Activated naive CD4-positive, alpha-beta T cell treated with Interleukin-2 at 50 U/mL for 16 hours (primary cell): ENCODE measurements around the gene COL18A1.

Source experiments
- DNase-seq: peaks from one replicate; pipeline ENCODE4 v3.0.0-alpha.2; 2020

Gene COL18A1

DNA sequence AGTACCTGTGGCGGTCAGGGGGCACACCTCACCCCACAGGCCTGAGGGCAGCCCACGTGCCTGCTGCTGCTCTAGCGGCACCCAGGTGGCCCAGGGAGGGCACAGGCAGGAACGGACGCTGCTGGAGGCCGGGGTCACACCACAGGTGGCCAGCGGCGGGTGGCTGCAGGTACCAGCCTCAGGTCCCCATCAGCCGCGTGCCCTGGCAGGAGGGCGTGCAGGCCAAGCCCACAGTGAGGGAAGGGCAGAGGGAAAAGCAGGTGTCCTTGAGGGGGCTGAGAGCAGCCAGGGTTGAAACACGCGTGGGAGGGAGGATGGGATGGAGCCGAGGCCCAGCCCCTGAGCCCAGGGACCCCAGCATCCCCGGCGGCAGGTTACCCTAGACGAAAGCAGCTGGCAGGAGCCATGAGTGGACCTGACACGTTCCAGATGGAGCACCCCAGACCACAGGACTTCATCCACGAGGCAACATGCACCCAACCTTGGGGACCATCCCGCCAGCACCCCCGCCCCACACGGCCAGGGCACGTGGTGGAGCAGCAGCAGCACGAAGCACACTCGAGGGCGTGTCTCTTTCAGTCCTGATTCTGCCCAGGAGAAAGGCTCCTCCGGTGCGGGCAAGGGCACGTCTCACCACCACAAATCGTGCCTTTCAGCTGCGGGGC lies 133.5 kb downstream of the COL18A1 start:
- DNase-seq, result no peak

DNA sequence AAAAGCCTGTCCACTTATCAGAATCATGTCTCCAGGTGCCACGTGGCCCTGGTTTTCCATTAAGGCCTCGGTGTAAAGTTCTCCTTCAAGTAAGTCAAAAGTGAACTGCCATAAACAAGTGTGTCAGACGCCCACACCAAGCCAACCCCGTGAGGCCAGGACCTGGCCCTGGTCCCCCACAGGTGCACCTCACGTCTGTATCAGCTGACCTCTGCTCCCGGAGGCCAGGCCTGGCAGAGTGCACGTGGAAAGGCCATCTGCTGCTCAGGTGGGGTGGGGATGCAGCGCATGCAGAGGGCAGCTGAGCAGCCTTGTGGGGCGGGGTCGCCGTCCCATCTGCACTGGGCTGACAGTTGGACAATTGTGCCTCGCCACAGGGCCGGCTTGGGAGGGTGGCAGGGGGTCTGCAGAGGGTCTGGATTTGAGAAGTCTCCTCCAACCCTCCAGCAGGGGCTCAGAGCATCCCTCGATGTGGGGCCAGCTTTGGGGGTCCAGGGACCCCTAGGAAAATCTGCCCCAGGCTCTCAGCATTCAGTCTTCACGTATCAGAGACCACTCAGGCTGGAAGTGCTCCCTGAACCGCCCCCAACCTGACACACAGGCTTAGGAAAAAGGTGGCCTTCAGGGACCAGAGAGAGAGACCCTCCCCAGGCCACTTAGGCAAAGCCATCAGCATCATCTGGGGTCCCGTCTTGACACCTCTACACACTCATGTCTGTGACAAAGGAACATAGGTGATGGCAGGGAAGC lies 134.3 kb downstream of the COL18A1 start:
- DNase-seq, result no peak

DNA sequence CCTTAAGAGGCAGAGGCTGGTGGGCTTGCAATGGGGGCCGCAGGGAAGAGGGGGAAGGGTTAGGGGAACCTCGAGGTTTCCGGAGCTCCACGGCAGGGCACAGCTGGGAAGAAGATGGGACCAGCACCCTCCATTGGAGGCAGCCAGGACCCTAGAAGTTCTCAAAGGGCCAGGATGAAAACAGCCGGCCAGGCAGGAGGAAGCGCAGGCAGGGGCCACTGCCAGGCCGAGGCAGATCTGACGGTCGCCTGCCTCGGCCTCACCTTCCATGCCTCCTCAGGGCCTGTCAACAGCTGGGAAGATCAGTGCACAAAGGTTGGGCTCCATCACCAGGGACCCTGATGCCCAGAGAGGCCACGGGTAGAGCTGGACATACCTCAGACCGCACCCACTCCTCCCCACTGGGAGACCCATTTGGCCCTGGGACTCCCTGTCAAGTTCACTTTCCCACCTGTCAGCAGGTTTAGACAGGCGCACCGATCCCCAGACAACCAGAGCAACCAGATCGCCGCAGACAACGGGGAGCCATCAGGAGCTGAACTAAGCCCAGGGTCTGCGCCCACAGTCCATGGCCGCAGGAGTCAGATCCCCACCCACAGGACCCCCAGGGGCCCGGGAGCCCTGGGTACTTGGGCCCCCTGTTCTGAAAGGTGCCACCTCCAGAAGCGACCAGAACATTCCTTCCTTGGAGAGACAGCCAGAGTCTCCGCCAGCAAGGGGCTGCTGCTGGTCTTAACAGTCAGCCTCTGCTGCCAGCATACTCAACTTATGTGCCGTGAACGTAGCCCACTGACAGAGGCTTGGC lies 135.0 kb downstream of the COL18A1 start:
- DNase-seq, result no peak

DNA sequence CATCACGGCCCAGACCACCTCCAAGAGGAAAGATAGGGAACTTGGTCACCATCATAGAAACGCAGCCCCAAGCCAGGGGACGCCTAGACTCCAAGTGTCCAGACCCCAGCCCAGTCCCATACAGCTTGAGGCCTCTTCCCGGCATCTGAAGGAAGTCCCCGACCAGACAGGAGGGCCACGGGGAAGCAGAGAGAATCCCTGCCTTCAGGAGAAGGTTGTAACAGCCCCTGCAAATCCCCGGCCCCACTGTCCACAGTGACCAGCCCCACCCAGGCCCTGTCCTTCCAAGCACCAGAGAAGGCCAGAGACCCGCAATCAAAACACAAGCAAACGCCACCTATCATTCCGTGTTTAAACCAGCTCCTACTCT lies 135.6 kb downstream of the COL18A1 start:
- DNase-seq, result no peak

DNA sequence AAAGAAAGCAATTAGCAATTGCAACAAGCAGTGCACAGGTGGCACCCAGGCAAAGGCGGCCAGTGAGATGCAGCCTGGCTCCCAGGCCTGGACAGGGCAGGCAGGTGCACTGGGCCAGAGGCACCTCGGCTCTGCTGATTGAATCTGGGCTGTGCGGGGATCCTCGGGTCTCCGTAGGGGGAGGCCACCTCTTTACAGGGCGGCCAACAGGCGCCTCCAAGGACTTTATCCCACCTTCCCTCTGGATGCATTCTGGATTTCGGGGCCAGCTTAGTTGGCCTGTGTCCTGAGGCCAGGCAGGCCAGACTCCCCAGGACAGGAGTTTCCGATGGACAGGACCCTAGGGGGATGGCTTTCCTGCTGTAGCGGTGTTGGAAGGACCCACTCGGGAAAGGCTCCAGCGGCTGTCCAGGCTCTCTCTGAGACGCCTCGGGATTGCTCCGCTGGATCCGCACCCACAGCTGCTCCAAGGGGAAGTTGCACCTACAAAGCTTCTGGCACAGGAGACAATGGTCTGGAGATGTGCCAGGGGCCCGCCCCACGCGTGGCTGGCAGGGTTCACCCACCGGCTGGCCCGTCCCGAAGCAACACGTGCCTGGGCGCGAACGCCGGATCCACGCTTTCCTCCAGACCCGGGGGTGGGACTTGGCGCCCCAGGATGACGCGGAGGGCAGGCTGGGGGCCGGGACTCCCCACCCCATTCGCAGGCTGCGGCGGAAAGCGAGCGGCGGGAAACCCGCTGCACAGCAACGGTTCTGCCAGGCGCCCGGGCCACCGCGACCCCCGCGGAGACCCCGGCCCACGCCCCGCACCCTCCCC lies 136.5 kb downstream of the COL18A1 start:
- peak; percentile 83 for DNase-seq

DNA sequence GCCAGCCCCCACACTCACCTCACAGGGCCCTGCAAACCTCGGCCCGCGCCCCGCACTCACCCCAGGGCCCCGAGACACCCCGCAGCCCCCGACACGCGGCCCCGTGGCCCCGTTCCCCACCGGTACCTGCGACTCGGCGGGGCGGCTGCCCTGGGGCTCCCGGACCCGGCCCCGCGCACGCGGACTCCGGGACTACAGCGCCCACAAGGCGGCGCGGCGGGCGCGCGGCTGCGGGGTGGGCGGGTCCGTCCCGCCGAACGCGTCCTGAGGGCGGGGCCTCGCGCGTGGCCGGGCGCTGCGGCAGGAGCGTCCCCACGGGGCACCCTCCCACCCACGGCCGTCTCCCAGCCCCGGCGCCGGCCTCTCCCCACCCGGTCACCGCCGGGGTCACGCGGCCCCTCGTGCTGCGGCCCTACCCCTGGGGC lies 137.3 kb downstream of the COL18A1 start, which contains the start of gene SLC19A1:
TSS of gene SLC19A1 (minus strand) at position 199 of the 425 bp plus-strand sequence. CDS start 4,481 bp downstream, outside the sequence.
- DNase-seq, result peak; percentile 78

DNA sequence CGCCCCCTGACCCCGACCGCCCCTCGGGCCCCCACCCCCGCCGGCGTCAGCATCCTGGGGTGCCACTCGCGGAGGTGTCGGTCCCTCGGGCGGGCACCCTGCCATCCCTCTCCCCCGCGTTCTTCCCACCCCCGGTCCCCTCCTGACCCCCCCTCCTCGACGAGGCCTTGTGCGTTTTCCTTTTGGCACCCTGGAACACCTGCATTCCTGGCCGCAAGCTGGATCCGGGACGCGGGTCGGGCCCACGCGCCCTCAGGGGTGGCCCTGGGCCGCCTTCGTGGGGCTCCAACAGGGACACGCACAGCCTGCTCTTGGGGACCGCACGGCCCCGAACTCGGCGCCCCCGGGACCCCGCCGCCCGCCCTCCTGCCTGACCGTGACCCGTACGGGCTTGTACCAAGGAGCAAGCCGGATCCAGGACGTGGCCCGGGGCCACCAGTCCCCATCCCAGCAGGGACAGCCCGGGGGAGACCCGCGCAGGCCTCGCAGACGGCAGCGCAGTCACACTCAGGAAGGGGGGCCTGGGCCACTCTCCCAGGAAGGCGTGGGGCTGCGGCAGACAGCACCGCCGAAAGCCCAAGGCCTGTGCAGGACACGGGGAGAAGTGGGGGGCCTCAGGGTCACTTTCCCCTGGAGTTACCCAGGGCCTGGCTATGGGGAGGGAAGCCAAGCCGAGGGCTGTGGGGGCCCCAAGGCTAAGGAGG lies 137.9 kb downstream of the COL18A1 start:
- DNase-seq, result no peak

DNA sequence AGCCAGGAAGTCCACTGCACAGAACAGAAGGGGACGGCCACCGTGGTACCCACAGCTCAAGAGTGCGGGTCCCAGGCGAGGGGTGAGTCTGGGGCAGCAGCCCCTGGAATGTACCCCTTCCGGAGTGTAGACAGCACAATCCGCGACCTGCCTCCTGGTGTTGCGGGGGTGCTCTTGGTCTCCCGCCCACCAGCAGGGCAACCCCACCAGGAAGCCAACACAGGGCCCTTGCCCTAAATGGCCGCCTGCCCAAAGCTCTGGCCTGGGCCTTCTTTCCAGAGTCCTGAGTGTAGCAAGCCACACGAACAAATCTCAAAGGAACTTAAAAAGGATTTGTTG lies 138.4 kb downstream of the COL18A1 start:
- DNase-seq, result no peak

DNA sequence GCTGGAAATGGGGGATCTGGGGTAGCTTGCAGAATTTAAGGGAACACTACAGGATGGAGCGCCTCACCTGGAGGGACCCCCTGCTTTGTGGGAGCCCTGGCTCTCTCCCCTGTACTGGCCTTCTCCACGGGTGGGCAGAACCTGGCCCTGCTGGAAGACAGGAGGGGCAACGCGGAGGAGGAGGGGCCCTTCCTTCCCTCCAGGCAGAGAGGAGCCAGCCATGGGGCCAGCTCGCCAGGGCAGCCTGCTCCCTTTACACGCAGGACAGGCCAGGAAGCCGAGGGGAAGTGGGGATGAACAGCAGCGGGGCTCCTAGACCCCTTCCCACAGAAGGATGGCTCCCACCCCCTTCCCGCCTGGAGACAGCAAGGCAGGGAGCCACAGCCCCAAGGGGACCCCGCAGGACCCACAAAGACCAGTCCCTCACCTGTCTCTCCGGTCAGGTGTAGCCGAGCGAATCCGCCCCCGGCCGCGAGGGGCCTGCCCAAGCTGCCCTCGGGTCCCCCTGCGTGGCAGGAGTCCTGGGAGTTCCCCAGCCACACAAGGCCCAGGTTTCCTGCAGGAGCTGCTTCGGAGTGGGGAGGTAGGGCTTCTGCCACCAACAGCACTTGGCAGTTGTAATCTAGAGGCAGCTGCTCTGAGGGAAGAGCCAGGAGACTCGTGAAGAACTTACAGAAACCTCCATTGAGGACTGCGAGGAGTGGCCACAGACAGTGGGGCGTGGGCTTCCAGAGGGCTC lies 138.9 kb downstream of the COL18A1 start:
- no peak for DNase-seq

DNA sequence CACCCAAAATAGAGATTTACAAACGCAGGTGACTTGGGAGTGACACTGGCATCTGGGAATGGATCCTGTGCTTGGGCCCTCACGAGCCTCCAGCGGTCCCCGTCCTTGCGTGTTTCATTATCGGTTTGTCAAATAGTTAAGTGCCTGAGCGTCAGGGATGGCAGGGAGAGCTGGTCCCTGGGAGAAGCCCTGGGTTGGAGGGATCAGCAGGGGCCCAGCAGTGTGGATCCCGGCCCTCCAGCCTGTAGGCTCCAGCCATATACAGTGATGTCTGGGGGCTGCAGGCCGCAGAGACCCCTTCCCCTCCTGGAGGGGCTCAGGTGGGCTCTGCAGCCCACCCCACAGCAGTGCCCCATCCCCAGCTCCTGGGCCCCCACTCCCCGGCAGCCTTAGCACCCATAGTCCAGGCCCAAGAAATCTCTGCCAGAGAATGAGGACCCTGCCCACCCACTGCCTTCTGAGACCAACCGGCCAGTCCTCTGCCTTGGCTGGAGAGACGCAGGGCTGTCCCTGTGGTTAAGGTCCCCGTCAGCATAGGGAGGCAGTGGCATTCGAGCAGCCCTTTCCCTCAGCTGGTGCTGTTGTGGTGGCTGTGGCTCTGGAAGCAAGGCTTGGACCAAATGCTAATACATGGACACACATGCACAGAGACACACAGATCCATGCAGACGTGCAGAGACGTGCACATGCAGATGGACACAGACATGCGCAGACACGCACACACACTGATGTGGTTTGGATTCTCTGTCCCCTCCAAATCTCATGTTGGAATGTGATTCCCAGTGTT lies 139.7 kb downstream of the COL18A1 start:
- no peak for DNase-seq

DNA sequence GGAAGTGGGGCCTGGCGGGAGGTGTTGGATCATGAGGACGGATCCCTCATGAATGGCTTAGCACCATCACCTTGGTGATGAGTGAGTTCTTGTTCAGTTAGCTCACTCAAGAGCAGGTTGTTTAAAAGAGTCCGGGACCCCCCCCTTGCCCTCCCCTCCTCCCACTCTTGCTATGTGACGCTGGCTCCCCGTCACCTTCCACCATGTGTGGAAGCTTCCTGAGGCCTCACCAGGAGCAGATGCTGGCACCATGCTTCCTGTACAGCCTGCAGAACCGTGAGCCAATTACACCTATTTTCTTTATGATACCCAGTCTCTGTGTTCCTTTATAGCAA lies 140.2 kb downstream of the COL18A1 start:
- no peak for DNase-seq

DNA sequence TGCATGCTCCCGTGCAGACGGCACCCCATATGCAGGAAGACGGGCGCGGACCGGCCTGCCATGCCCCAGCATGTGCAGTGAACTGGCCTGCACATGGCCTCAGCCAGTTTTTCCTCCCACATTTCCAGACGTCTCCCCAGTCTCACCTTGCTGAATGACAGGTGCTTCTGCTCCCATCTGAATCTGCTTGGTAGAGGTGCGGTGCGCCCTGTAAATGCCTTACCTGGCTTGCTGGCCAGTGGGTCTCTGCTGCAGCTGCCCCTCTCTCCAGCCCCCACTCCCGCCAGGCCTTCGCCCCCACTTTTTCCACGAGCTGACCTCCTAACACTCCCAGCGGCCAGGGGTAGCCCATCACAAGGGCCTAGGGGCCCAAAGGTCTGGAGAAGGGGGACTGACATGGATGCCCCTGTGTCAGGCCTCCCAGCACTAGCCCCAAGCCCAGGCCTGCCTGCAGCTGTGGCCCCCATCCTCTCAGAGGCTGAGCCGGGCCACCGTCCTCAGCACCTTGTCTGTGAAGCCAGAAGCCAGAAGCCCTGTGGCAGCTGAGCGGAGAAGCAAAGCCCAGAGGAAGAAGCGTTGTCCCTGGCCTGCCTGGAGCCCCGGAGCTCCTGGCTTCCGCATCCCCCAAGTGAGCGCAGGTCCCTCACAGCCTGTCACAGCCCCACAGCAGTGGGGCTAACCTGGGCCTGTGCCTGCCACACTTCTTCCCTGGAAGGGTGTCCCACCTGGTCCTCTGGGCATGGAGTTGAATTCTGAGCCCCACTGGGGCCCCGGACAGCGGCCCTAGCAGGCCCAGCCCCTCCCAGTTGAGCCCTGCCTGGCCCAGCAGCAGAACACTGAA lies 140.9 kb downstream of the COL18A1 start:
- DNase-seq, result no peak

DNA sequence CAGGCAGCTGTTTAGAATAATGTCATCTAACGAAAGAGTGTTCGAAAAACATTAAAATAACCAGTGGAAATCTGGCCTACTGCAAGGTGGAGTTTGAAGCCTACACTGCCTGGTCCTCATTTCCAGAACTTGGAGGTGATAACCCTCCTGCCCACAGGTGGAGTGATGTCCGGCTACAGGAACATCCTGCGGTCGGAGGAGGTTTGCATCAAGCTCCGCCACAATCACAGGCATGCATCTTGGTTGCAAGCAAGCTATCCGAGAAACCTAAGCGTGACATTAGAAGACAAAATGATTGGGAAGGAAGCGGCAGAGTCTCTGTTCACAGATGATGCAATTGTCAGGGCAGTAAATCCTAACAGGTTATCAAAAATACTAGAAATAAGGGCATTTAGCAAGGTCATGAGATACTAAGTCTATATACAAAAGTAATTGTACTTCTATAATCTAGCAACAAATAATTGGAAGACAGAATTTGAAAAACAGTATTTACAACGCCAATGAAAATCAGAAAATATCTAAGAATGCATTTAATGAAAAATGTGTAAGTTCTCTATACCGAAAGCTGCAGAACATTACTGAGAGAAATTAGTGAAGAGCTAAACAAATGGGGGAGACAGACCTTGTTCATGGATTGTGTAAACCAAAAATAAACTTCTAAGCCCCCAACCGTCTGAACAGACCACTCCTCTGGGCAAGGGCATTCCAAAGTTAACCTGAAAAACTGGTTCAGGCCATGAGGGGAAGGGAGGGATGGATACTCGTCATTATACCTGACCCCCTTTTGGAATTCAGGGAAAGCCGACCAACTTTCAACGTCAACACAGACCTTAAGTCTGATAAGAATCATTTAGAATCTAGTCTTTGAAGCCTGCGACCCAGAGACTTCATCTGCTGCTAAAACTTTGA lies 141.9 kb downstream of the COL18A1 start:
- no peak for DNase-seq

DNA sequence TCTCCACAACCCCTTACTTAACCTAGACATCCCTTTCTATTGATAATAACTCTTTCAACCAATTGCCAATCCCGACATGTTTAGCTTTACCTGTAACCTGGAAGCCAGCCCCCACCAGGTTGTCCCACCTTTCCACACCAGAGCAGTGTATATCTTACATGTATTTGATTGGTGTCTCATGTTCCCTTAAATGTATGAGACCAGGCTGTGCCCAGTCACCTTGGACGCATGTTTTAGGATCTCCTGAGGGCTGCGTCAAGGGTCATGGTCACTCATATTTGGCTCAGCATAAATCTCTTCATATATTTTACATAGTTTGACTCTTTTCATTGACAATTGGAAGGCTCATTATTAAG lies 142.6 kb downstream of the COL18A1 start:
- no peak for DNase-seq

DNA sequence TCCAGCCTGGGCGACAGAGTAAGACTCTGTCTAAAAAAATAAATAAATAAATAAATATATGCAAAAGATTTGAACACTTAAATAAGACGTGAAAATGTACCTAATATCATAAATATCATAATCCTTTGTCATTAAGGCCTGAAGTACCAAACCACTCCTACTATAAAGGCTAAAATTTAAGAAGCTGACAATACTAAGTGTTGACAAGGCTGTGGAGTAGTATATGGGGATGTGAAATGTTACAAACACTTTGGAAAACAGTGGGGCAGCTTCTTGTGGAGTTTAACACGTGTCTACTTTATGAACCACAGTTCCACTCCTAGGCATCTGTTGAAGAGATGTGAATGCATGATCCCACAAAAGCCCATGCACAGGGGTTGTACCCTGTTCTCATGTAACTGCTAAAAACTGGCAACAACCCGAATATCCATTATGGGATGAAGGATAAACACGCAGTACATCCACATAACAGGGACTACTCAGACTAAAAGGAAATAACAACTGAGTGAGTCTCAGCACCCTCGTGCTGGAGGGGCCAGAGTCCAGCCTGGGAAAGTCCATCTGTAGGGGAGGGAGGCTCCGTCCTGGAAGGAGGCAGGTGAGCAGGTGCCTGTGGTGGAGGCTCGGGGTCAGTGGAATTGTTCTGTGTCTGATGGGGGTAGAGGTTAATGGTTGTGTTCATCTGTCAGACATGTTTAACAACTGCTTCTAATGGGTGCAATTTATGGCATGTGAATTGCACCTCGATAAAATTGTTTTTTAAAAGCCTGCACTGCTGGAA lies 143.9 kb downstream of the COL18A1 start:
- no peak for DNase-seq

DNA sequence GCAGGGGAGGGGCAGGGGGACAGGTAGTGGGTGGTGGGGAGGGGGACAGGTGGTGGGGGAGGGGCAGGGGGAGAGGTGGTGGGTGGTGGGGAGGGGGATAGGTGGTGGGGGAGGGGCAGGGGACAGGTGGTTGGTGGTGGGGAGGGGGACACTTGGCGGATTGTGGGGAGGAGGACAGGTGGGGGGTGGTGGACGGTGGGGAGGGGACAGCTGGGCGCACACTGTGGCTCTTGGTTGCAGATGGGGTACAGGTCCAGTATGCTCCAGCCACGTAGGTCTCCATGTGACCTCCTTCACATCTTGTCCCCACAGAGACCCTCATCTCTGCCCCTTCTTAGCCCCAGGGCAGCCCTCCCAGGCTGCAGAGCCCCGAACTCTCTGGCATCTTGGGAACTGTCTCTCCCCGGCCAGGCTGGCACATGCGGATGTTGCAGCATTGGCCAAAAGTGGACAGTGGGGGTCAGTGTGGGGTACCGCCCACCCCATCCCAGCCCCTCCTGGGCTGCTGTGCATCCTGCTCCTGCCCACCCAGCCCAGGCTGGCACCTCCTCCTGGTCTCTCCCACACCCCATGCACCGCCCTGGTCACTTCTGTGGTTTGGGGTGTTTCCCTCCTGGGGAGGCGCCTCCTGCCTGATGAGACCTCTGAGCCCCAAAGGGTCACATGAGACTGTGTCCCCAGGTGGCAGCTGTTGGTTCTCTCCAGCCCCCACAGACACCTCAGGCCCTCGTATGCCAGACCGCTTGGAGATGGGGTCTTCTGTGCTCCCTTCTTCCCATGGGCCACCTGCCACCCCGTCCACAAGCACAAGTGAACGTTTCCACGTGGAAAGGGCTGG lies 144.9 kb downstream of the COL18A1 start:
- DNase-seq, result no peak
